ENCODE results near the gene FBXL16.
A peak's percentile ranks its signal among the peaks of the same experiment; 100 is the strongest.

FBXL16 gene

GRCh38 chr16:706189-707061, 824 bp upstream of the FBXL16 start (continued):
- TF ChIP-seq ZNF280C (tag by site-specific recombination; IDR thresholded peaks at IDR 0.05) (no peak), ZNF544 (tag by site-specific recombination; IDR thresholded peaks at IDR 0.05) (no peak), KLF8 (tag by site-specific recombination; IDR thresholded peaks at IDR 0.05) (no peak; the same call in 1 of the 2 replicates), ZIC2 (tag by site-specific recombination; IDR thresholded peaks at IDR 0.05) (peak; percentile 90), ZNF175 (tag by site-specific recombination; IDR thresholded peaks at IDR 0.05) (no peak), GLIS1 (tag by site-specific recombination; IDR thresholded peaks at IDR 0.05) (peak; percentile 60), ZNF521 (tag by site-specific recombination; IDR thresholded peaks at IDR 0.05) (no peak), ZFP3 (tag by site-specific recombination; IDR thresholded peaks at IDR 0.05; ENCODE audit: low read depth) (no peak), ZNF138 (tag by site-specific recombination; IDR thresholded peaks at IDR 0.05; ENCODE audit: borderline replicate concordance) (no peak), ZNF514 (tag by site-specific recombination; IDR thresholded peaks at IDR 0.05) (no peak), HOXC10 (CRISPR knock-in tag; IDR thresholded peaks at IDR 0.05) (no peak), ZNF140 (tag by site-specific recombination; IDR thresholded peaks at IDR 0.05) (no peak), KLF1 (tag by site-specific recombination; IDR thresholded peaks at IDR 0.05) (peak; percentile 36; the same call in 1 of the 2 replicates), ZNF747 (tag by site-specific recombination; IDR thresholded peaks at IDR 0.05) (no peak), ZNF776 (tag by site-specific recombination; IDR thresholded peaks at IDR 0.05; ENCODE audit: borderline replicate concordance) (no peak), ZBTB44 (tag by site-specific recombination; IDR thresholded peaks at IDR 0.05) (no peak), SP2 (tag by site-specific recombination; IDR thresholded peaks at IDR 0.05) (no peak), ZNF626 (tag by site-specific recombination; IDR thresholded peaks at IDR 0.05) (no peak), ZNF37A (tag by site-specific recombination; IDR thresholded peaks at IDR 0.05) (no peak)
- TF ChIP-seq, protein P1, sequence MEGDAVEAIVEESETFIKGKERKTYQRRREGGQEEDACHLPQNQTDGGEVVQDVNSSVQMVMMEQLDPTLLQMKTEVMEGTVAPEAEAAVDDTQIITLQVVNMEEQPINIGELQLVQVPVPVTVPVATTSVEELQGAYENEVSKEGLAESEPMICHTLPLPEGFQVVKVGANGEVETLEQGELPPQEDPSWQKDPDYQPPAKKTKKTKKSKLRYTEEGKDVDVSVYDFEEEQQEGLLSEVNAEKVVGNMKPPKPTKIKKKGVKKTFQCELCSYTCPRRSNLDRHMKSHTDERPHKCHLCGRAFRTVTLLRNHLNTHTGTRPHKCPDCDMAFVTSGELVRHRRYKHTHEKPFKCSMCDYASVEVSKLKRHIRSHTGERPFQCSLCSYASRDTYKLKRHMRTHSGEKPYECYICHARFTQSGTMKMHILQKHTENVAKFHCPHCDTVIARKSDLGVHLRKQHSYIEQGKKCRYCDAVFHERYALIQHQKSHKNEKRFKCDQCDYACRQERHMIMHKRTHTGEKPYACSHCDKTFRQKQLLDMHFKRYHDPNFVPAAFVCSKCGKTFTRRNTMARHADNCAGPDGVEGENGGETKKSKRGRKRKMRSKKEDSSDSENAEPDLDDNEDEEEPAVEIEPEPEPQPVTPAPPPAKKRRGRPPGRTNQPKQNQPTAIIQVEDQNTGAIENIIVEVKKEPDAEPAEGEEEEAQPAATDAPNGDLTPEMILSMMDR (tag by site-specific recombination; IDR thresholded peaks at IDR 0.05), result no peak
- TF ChIP-seq, protein P2, sequence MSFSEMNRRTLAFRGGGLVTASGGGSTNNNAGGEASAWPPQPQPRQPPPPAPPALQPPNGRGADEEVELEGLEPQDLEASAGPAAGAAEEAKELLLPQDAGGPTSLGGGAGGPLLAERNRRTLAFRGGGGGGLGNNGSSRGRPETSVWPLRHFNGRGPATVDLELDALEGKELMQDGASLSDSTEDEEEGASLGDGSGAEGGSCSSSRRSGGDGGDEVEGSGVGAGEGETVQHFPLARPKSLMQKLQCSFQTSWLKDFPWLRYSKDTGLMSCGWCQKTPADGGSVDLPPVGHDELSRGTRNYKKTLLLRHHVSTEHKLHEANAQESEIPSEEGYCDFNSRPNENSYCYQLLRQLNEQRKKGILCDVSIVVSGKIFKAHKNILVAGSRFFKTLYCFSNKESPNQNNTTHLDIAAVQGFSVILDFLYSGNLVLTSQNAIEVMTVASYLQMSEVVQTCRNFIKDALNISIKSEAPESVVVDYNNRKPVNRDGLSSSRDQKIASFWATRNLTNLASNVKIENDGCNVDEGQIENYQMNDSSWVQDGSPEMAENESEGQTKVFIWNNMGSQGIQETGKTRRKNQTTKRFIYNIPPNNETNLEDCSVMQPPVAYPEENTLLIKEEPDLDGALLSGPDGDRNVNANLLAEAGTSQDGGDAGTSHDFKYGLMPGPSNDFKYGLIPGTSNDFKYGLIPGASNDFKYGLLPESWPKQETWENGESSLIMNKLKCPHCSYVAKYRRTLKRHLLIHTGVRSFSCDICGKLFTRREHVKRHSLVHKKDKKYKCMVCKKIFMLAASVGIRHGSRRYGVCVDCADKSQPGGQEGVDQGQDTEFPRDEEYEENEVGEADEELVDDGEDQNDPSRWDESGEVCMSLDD (tag by site-specific recombination; IDR thresholded peaks at IDR 0.05), result no peak; the same call in 1 of the 2 replicates
- TF ChIP-seq, protein P3, sequence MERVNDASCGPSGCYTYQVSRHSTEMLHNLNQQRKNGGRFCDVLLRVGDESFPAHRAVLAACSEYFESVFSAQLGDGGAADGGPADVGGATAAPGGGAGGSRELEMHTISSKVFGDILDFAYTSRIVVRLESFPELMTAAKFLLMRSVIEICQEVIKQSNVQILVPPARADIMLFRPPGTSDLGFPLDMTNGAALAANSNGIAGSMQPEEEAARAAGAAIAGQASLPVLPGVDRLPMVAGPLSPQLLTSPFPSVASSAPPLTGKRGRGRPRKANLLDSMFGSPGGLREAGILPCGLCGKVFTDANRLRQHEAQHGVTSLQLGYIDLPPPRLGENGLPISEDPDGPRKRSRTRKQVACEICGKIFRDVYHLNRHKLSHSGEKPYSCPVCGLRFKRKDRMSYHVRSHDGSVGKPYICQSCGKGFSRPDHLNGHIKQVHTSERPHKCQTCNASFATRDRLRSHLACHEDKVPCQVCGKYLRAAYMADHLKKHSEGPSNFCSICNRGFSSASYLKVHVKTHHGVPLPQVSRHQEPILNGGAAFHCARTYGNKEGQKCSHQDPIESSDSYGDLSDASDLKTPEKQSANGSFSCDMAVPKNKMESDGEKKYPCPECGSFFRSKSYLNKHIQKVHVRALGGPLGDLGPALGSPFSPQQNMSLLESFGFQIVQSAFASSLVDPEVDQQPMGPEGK (tag by site-specific recombination; IDR thresholded peaks at IDR 0.05), result peak; percentile 89
- TF ChIP-seq, protein P4, sequence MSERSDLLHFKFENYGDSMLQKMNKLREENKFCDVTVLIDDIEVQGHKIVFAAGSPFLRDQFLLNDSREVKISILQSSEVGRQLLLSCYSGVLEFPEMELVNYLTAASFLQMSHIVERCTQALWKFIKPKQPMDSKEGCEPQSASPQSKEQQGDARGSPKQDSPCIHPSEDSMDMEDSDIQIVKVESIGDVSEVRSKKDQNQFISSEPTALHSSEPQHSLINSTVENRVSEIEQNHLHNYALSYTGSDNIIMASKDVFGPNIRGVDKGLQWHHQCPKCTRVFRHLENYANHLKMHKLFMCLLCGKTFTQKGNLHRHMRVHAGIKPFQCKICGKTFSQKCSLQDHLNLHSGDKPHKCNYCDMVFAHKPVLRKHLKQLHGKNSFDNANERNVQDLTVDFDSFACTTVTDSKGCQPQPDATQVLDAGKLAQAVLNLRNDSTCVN (tag by site-specific recombination; optimal IDR thresholded peaks at IDR 0.05), result peak; percentile 53
- TF ChIP-seq, protein P5, sequence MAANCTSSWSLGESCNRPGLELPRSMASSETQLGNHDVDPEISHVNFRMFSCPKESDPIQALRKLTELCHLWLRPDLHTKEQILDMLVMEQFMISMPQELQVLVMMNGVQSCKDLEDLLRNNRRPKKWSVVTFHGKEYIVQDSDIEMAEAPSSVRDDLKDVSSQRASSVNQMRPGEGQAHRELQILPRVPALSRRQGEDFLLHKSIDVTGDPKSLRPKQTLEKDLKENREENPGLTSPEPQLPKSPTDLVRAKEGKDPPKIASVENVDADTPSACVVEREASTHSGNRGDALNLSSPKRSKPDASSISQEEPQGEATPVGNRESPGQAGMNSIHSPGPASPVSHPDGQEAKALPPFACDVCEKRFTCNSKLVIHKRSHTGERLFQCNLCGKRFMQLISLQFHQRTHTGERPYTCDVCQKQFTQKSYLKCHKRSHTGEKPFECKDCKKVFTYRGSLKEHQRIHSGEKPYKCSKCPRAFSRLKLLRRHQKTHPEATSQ (tag by site-specific recombination; IDR thresholded peaks at IDR 0.05), result no peak

All from HEK293 (cell line).